22Rv1 (cell line): Measurements from ENCODE around the gene PTS.

ENCODE experiments used
- H3K27ac ChIP-seq: fragments of 450-650 bp; 2 replicates; pipeline ENCODE4 v1.5.1; 2017
- CTCF ChIP-seq: fragments of 450-650 bp; IDR thresholded peaks from 2 replicates; pipeline ENCODE4 v1.5.1; 2017; ENCODE audit warnings: mild to moderate bottlenecking
- ZFX ChIP-seq: fragments of 450-650 bp; IDR thresholded peaks from 2 replicates; pipeline ENCODE4 v1.6.1; 2017; ENCODE audit warnings: antibody characterized with exemption, borderline replicate concordance

Gene PTS

GRCh38 chr11:112229159-112229558 is 2.9 kb downstream of the PTS start:
- TF ChIP-seq CTCF (no peak), ZFX (no peak)
- no peak overlapping the region for H3K27ac ChIP-seq

- no peak for TF ChIP-seq ZFX
- no peak for TF ChIP-seq CTCF
- no peak overlapping the region for H3K27ac ChIP-seq
Measured at GRCh38 chr11:112229746-112230433, 3.7 kb downstream of the PTS start.

- TF ChIP-seq ZFX (no peak), CTCF (no peak)
Measured at GRCh38 chr11:112231952-112232351, 5.7 kb downstream of the PTS start.

GRCh38 chr11:112235750-112236390 is 9.6 kb downstream of the PTS start:
- no peak overlapping the region for H3K27ac ChIP-seq
- TF ChIP-seq CTCF (no peak), ZFX (no peak)

More at GRCh38 chr11:112231952-112232351, 5.7 kb downstream of the PTS start:
- H3K27ac ChIP-seq: no peak overlapping the region

- no peak overlapping the region for H3K27ac ChIP-seq
- no peak for TF ChIP-seq ZFX
- no peak for TF ChIP-seq CTCF
Measured at GRCh38 chr11:112237451-112237850, 11.2 kb downstream of the PTS start.

GRCh38 chr11:112238041-112238440 is 11.8 kb downstream of the PTS start:
- TF ChIP-seq ZFX: no peak
- TF ChIP-seq CTCF: no peak
- no peak overlapping the region for H3K27ac ChIP-seq

- no peak overlapping the region for H3K27ac ChIP-seq
- no peak for TF ChIP-seq ZFX
- TF ChIP-seq CTCF: no peak
Measured at GRCh38 chr11:112241486-112241885, 15.3 kb downstream of the PTS start.
